HG02981 (cell line): Measurements from ENCODE around the gene MTUS2.
"Not testable (repeated sequence)": the region's sequence is repeated elsewhere in the genome, so short reads cannot be mapped to it uniquely, and the experiment has no call there.

Experiments used
- ATAC-seq: cut with Tn5 transposase; IDR thresholded peaks from one replicate; pipeline ENCODE4 v1.9.1; 2021; ENCODE audit warnings: mild to moderate bottlenecking, moderate library complexity; ENCODE audit not compliant: unreplicated experiment

The MTUS2 gene

GRCh38 chr13:29156136-29156535 lies 336.0 kb downstream of the MTUS2 start:
- no peak for ATAC-seq

- ATAC-seq = no peak
These were observed 339.7 kb downstream of the MTUS2 start for GRCh38 chr13:29159871-29160270.

- ATAC-seq = no peak
These were observed 340.7 kb downstream of the MTUS2 start for GRCh38 chr13:29160862-29161261.

- no peak for ATAC-seq
These were observed 341.5 kb downstream of the MTUS2 start for GRCh38 chr13:29161676-29162075.

GRCh38 chr13:29162638-29163235 lies 342.6 kb downstream of the MTUS2 start:
- ATAC-seq = no peak

GRCh38 chr13:29164116-29164515 lies 344.0 kb downstream of the MTUS2 start:
- ATAC-seq = no peak

GRCh38 chr13:29165216-29165615 lies 345.1 kb downstream of the MTUS2 start:
- ATAC-seq = no peak

GRCh38 chr13:29165840-29166239 lies 345.7 kb downstream of the MTUS2 start:
- no peak for ATAC-seq

- no peak for ATAC-seq
These were observed 350.4 kb downstream of the MTUS2 start for GRCh38 chr13:29170436-29171082.

- no peak for ATAC-seq
These were observed 351.1 kb downstream of the MTUS2 start for GRCh38 chr13:29171244-29171643.

- no peak for ATAC-seq
These were observed 354.0 kb downstream of the MTUS2 start for GRCh38 chr13:29174093-29174492.

GRCh38 chr13:29175250-29175873 lies 355.2 kb downstream of the MTUS2 start:
- no peak for ATAC-seq

- ATAC-seq = no peak
These were observed 359.9 kb downstream of the MTUS2 start for GRCh38 chr13:29180055-29180454.

GRCh38 chr13:29182216-29182615 lies 362.1 kb downstream of the MTUS2 start:
- ATAC-seq = no peak

- ATAC-seq = no peak
These were observed 365.8 kb downstream of the MTUS2 start for GRCh38 chr13:29185926-29186325.

GRCh38 chr13:29187584-29187983 lies 367.4 kb downstream of the MTUS2 start:
- no peak for ATAC-seq

GRCh38 chr13:29190298-29190697 lies 370.2 kb downstream of the MTUS2 start:
- ATAC-seq = no peak

GRCh38 chr13:29193083-29193482 lies 372.9 kb downstream of the MTUS2 start:
- ATAC-seq = no peak

GRCh38 chr13:29195456-29195855 lies 375.3 kb downstream of the MTUS2 start:
- no peak for ATAC-seq

GRCh38 chr13:29196409-29197074 lies 376.4 kb downstream of the MTUS2 start:
- ATAC-seq = peak; percentile 90

GRCh38 chr13:29202753-29203152 lies 382.6 kb downstream of the MTUS2 start:
- ATAC-seq = not testable (repeated sequence)

GRCh38 chr13:29204651-29205050 lies 384.5 kb downstream of the MTUS2 start:
- ATAC-seq = no peak
